ENCODE measurements around the gene OR2A7. TPM values are rescaled to one million over a fixed set of nuclear protein-coding genes. Genes with fewer than 3 reads are reported as not detected.
"Not testable (repeated sequence)": the region's sequence is repeated elsewhere in the genome, so short reads cannot be mapped to it uniquely, and the experiment has no call there.

Gene OR2A7
- 1 to 10 TPM; 1.0 to 1.2 TPM for total RNA-seq

GRCh38 chr7:144264692-144265091 lies at the start of gene OR2A7:
Gene OR2A7, minus strand, starts transcription at chr7:144264792. Its CDS starts 5,164 bp downstream, at chr7:144259628.
- POLR2A ChIA-PET, CTCF ChIA-PET: not testable (repeated sequence)

GRCh38 chr7:144311872-144312469 lies 47.4 kb upstream of the OR2A7 start, which contains the start of gene OR2A1:
Gene OR2A1, plus strand, starts transcription at chr7:144312419. Its CDS starts 5,706 bp downstream, at chr7:144318125.
- POLR2A ChIA-PET, CTCF ChIA-PET: not testable (repeated sequence)

GRCh38 chr7:144311218-144311617 lies 46.6 kb upstream of the OR2A7 start:
- POLR2A ChIA-PET: not testable (repeated sequence)

GRCh38 chr7:144309702-144310101 lies 45.1 kb upstream of the OR2A7 start:
- POLR2A ChIA-PET: not testable (repeated sequence)

More at GRCh38 chr7:144311218-144311617, 46.6 kb upstream of the OR2A7 start:
- CTCF ChIA-PET: not testable (repeated sequence)

GRCh38 chr7:144305156-144305555 lies 40.6 kb upstream of the OR2A7 start:
- POLR2A ChIA-PET, CTCF ChIA-PET: not testable (repeated sequence)

More at GRCh38 chr7:144309702-144310101, 45.1 kb upstream of the OR2A7 start:
- CTCF ChIA-PET: not testable (repeated sequence)

- CTCF ChIA-PET, POLR2A ChIA-PET: not testable (repeated sequence)
Observed at GRCh38 chr7:144303607-144304006, 39.0 kb upstream of the OR2A7 start.

GRCh38 chr7:144302578-144303303 lies 38.1 kb upstream of the OR2A7 start:
- CTCF ChIA-PET, POLR2A ChIA-PET: not testable (repeated sequence)

- POLR2A ChIA-PET, CTCF ChIA-PET: not testable (repeated sequence)
Observed at GRCh38 chr7:144293794-144294499, 29.4 kb upstream of the OR2A7 start.

GRCh38 chr7:144292384-144293161 lies 28.0 kb upstream of the OR2A7 start:
- POLR2A ChIA-PET, CTCF ChIA-PET: not testable (repeated sequence)

- CTCF ChIA-PET, POLR2A ChIA-PET: not testable (repeated sequence)
Observed at GRCh38 chr7:144291607-144292006, 27.0 kb upstream of the OR2A7 start.

- CTCF ChIA-PET, POLR2A ChIA-PET: not testable (repeated sequence)
Observed at GRCh38 chr7:144287171-144287784, 22.7 kb upstream of the OR2A7 start.

- POLR2A ChIA-PET, CTCF ChIA-PET: not testable (repeated sequence)
Observed at GRCh38 chr7:144283716-144284115, 19.1 kb upstream of the OR2A7 start.

- CTCF ChIA-PET, POLR2A ChIA-PET: not testable (repeated sequence)
Observed at GRCh38 chr7:144282490-144282889, 17.9 kb upstream of the OR2A7 start.

GRCh38 chr7:144281981-144282380 lies 17.4 kb upstream of the OR2A7 start:
- POLR2A ChIA-PET, CTCF ChIA-PET: not testable (repeated sequence)

- POLR2A ChIA-PET, CTCF ChIA-PET: not testable (repeated sequence)
Observed at GRCh38 chr7:144280010-144280409, 15.4 kb upstream of the OR2A7 start.

GRCh38 chr7:144275281-144275680 lies 10.7 kb upstream of the OR2A7 start:
- POLR2A ChIA-PET, CTCF ChIA-PET: not testable (repeated sequence)

GRCh38 chr7:144269188-144269587 lies 4.6 kb upstream of the OR2A7 start, which contains the start of gene CTAGE8:
Gene CTAGE8, minus strand, starts transcription at chr7:144269288. Its CDS starts 38 bp downstream, at chr7:144269250.
- CTCF ChIA-PET, POLR2A ChIA-PET: not testable (repeated sequence)

- CTCF ChIA-PET, POLR2A ChIA-PET: not testable (repeated sequence)
Observed at GRCh38 chr7:144262128-144262527, 2.5 kb downstream of the OR2A7 start.

GRCh38 chr7:144259067-144259466 lies 5.5 kb downstream of the OR2A7 start:
- CTCF ChIA-PET, POLR2A ChIA-PET: not testable (repeated sequence)

- ChIA-PET POLR2A (no interaction called here), CTCF (no interaction called here)
Observed at GRCh38 chr7:144256112-144256511, 8.5 kb downstream of the OR2A7 start.
